Hepatocyte (in vitro differentiated cells): ENCODE results near the gene NOD1. TPM values are rescaled to one million over a fixed set of nuclear protein-coding genes. Genes with fewer than 3 reads are reported as not detected.

Experiments used
- DNase-seq: peaks from one replicate; pipeline ENCODE4 v3.0.0-alpha.2; 2016; ENCODE audit warnings: low spot score
- H2AFZ ChIP-seq: fragments of 200-600 bp; sonication (generic); 2 replicates; pipeline ENCODE4 v1.6.0; 2016; ENCODE audit warnings: antibody characterized with exemption, mild to moderate bottlenecking
- H3K27ac ChIP-seq: fragments of 200-600 bp; sonication (generic); 2 replicates; pipeline ENCODE4 v1.5.1; 2016; ENCODE audit warnings: mild to moderate bottlenecking
- H3K27me3 ChIP-seq: fragments of 200-600 bp; sonication (generic); 2 replicates; pipeline ENCODE4 v1.6.1; 2016
- H3K36me3 ChIP-seq: fragments of 200-600 bp; sonication (generic); replicated peaks from 2 replicates; pipeline ENCODE4 v1.5.1; 2016; ENCODE audit warnings: low read depth; ENCODE audit not compliant: insufficient read depth
- H3K4me1 ChIP-seq: fragments of 200-600 bp; sonication (generic); 2 replicates; pipeline ENCODE4 v1.5.1; 2016; ENCODE audit warnings: mild to moderate bottlenecking, moderate library complexity; ENCODE audit not compliant: insufficient read depth
- H3K4me2 ChIP-seq: fragments of 200-600 bp; sonication (generic); 2 replicates; pipeline ENCODE4 v1.6.0; 2016
- H3K4me3 ChIP-seq: fragments of 200-600 bp; sonication (generic); 2 replicates; pipeline ENCODE4 v1.5.1; 2016; ENCODE audit warnings: mild to moderate bottlenecking
- H3K79me2 ChIP-seq: fragments of 200-600 bp; sonication (generic); 2 replicates; pipeline ENCODE4 v1.6.0; 2017; ENCODE audit warnings: mild to moderate bottlenecking
- H3K9me2 ChIP-seq: fragments of 200-600 bp; sonication (generic); replicated peaks from 2 replicates; pipeline ENCODE4 v1.6.0; 2017; ENCODE audit warnings: mild to moderate bottlenecking; ENCODE audit not compliant: insufficient read depth
- H3K9me3 ChIP-seq: fragments of 200-600 bp; sonication (generic); 2 replicates; pipeline ENCODE4 v1.5.1; 2016; ENCODE audit warnings: low read depth, mild to moderate bottlenecking
- H4K20me1 ChIP-seq: fragments of 200-600 bp; sonication (generic); 2 replicates; pipeline ENCODE4 v1.6.0; 2016; ENCODE audit warnings: mild to moderate bottlenecking; ENCODE audit not compliant: insufficient read depth, poor library complexity, severe bottlenecking
- EZH2 ChIP-seq: fragments of 200-600 bp; sonication (generic); IDR thresholded peaks from 2 replicates; pipeline ENCODE4 v1.6.1; 2016; ENCODE audit warnings: antibody characterized with exemption, mild to moderate bottlenecking, borderline replicate concordance
- EZH2phosphoT487 ChIP-seq: fragments of 200-600 bp; sonication (generic); IDR thresholded peaks from one replicate; pipeline ENCODE4 v1.6.1; 2018; ENCODE audit warnings: antibody characterized with exemption, mild to moderate bottlenecking, low read depth, moderate library complexity; ENCODE audit not compliant: unreplicated experiment, severe bottlenecking
- WGBS: methylation state at CpG from one replicate; pipeline ENCODE4 v1.1.6; 2016; ENCODE audit warnings: low lambda C conversion rate; ENCODE audit errors: missing lambda C conversion rate; 5-methylcytosine and 5-hydroxymethylcytosine counted together
- polyA plus RNA-seq: library from polyadenylated mRNA; unstranded; fragments of >200 nt; fragmentation: Nextera tagmentation; extraction: Ambion mirVana; gene quantifications from 2 replicates; pipeline ENCODE4 v1.2.1, GENCODE V29; 2016
- total RNA-seq: library from RNA; depleted of rRNA; stranded (reverse); fragments of >200 nt; gene quantifications from 2 replicates; pipeline ENCODE4 v1.2.3, GENCODE V29; 2014
- TF ChIP-seq, protein P1 (sequence below): fragments of 200-600 bp; sonication (generic); IDR thresholded peaks from 2 replicates; pipeline ENCODE4 v1.5.1; 2016; ENCODE audit warnings: antibody characterized with exemption, mild to moderate bottlenecking; ENCODE audit not compliant: poor library complexity

The NOD1 gene
- total and polyA plus RNA-seq, 2 experiments from 2014 or later, result 3.0 to 6.1 TPM

DNA sequence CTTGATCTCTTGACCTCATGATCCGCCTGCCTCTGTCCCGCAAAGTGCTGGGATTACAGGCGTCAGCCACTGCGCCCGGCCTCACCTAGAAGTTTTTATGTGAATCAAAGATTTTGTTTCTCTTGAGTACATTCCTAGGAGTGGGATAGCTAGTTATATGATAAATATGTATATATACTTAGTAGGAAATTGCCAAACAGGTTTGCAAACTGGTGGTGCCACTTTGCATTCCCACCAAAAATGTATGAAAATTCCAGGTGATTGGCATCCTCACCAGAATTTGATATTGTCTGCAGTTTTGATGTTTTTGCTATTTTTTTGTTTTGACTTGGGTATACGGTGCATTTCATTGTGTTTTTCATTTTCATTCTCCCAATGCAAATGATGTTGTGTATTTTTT, 86.8 kb downstream of the NOD1 start:
- no peak overlapping the region for H2AFZ ChIP-seq
- H3K79me2 ChIP-seq, result no peaks in the 10 kb centered on the region
- no peaks in the 10 kb centered on the region for H3K36me3 ChIP-seq
- no peaks in the 10 kb centered on the region for H3K4me1 ChIP-seq
- DNase-seq, result no peak
- TF ChIP-seq, protein P1, sequence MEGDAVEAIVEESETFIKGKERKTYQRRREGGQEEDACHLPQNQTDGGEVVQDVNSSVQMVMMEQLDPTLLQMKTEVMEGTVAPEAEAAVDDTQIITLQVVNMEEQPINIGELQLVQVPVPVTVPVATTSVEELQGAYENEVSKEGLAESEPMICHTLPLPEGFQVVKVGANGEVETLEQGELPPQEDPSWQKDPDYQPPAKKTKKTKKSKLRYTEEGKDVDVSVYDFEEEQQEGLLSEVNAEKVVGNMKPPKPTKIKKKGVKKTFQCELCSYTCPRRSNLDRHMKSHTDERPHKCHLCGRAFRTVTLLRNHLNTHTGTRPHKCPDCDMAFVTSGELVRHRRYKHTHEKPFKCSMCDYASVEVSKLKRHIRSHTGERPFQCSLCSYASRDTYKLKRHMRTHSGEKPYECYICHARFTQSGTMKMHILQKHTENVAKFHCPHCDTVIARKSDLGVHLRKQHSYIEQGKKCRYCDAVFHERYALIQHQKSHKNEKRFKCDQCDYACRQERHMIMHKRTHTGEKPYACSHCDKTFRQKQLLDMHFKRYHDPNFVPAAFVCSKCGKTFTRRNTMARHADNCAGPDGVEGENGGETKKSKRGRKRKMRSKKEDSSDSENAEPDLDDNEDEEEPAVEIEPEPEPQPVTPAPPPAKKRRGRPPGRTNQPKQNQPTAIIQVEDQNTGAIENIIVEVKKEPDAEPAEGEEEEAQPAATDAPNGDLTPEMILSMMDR, result no peak
- TF ChIP-seq EZH2phosphoT487 (no peak), EZH2 (no peak)
- H3K27me3 ChIP-seq, result no peaks in the 10 kb centered on the region
- H3K9me2 ChIP-seq, result no peaks in the 10 kb centered on the region
- no peaks in the 10 kb centered on the region for H4K20me1 ChIP-seq
- H3K4me2 ChIP-seq, result no peak overlapping the region
- no peak overlapping the region for H3K4me3 ChIP-seq
- WGBS, result 97% methylated on average over 6 of the region's 6 CpGs
- H3K9me3 ChIP-seq, result no peaks in the 10 kb centered on the region
- H3K27ac ChIP-seq, result no peak overlapping the region

DNA sequence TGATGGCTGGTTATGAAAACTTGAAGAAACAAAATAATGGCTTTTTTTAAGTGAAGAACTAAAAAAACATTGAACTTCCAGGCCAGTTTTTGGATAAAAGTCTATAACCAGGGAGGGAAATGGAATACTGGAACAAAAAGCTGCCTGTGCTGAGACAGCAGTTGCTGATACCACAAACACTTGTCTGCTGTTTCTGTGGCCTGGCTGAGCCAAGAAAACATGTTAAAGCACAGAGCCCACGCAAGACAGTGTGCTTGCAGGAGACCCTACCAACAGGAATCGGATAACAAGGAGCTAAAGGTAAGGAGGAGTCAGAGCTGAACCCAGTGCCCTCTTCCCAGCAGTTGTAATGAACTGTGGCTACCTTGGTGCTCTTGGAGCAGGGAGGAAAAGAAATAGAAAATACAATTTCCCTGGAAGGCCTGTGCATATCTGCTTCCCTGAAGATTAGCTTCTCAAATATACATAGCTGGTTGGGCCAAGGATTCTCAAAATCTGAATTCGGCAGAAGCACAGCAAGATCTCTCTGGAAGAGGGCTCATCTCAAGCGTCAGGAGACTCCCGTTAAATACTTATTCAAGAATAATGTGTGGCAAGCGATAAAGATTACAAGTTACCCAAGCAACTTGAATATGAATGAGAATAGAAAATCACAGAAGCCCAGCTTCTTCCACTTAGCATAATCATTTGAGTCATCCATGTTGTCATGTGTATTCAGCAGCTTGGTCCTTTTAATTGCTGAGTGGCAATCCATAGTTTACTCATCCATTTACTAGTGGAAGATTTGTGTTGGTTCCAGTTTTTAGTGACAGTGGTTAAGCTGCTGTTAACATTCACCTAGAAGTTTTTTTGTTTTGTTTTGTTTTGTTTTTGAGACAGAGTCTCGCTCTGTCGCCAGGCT, 87.6 kb downstream of the NOD1 start:
- no peaks in the 10 kb centered on the region for H4K20me1 ChIP-seq
- no peaks in the 10 kb centered on the region for H3K9me3 ChIP-seq
- no peaks in the 10 kb centered on the region for H3K79me2 ChIP-seq
- H3K27me3 ChIP-seq, result no peaks in the 10 kb centered on the region
- no peak overlapping the region for H3K4me3 ChIP-seq
- no peaks in the 10 kb centered on the region for H3K9me2 ChIP-seq
- H3K4me2 ChIP-seq, result no peak overlapping the region
- TF ChIP-seq, protein P1, result no peak
- TF ChIP-seq EZH2, result no peak
- no peak for TF ChIP-seq EZH2phosphoT487
- DNase-seq, result no peak
- H3K36me3 ChIP-seq, result no peaks in the 10 kb centered on the region
- no peak overlapping the region for H3K27ac ChIP-seq
- H3K4me1 ChIP-seq, result no peaks in the 10 kb centered on the region
- 82% methylated on average over 8 of the region's 8 CpGs for WGBS
- no peak overlapping the region for H2AFZ ChIP-seq

DNA sequence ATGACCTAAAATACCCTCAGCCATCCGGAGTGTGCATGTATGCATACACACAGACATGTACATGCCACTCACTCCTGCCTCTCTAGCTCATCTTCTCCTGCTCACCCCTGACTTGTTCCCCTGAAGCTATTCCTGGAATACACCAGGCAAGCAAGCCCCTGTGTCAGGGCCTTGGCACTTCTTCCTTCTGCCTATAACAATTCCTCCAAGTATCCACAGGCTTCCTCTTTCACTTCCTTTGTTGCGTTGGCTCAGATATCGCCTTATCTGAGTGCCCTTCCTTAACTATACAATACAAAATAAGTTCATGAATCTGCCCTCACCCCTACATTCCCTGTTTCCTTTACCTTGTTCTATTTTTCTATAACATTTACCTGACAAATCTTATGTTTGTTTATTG, 88.8 kb downstream of the NOD1 start:
- no peaks in the 10 kb centered on the region for H3K4me1 ChIP-seq
- no peak for TF ChIP-seq EZH2
- no peak for TF ChIP-seq EZH2phosphoT487
- TF ChIP-seq, protein P1, result no peak
- H3K79me2 ChIP-seq, result no peaks in the 10 kb centered on the region
- no peak overlapping the region for H3K27ac ChIP-seq
- no peak for DNase-seq
- H3K27me3 ChIP-seq, result no peaks in the 10 kb centered on the region
- no peak overlapping the region for H2AFZ ChIP-seq
- WGBS, result 88% methylated on average over 3 of the region's 3 CpGs
- no peaks in the 10 kb centered on the region for H3K36me3 ChIP-seq
- no peak overlapping the region for H3K4me2 ChIP-seq
- no peaks in the 10 kb centered on the region for H4K20me1 ChIP-seq
- H3K4me3 ChIP-seq, result no peak overlapping the region
- H3K9me3 ChIP-seq, result no peaks in the 10 kb centered on the region
- no peaks in the 10 kb centered on the region for H3K9me2 ChIP-seq
